ENCODE measurements around the gene KLHDC7B.

Gene KLHDC7B

DNA sequence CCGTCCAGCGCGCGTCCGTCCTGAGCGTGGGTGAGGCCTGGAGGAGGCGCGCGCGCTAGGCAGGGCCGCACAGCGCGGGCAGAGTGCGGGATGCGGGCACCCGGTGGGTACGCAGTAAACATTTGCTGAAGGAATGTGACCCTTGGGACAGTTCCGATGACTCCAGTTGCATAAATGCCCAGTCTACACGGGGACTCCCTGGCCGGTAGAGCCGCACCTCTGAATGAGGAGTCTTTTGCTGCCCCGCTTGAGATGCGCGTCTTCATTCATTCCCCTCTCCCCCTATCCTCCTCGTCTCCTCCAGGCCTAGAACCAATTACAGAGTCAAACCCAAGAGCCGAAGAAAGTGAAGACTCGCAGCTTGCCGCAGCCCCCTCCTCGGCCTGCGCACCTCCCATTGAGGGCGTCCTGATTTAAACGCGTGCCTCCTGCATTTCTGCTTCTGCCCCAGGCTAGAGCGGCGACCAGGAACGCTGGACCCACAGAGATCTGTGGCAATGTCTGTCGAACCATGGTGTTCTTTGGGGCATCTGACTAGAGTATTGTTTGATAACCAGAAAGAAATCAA, 37.7 kb downstream of the KLHDC7B start:
- no peak for DNase-seq (ENCODE audit: low read depth, low spot score)
- H3K9ac ChIP-seq (ENCODE audit: insufficient read length, low read depth), result peak overlapping the region; percentile 95
- peaks cover 4% of the 10 kb centered on the region for H3K4me1 ChIP-seq (ENCODE audit: insufficient read depth, insufficient read length)

GRCh38 chr22:50584106-50585096, 38.7 kb downstream of the KLHDC7B start:
- Histone ChIP-seq H3K4me1 (ENCODE audit: insufficient read depth, insufficient read length) (peaks cover 4% of the 10 kb centered on the region), H3K36me3 (ENCODE audit: insufficient read depth, insufficient read length, low read length) (peaks cover 23% of the 10 kb centered on the region)

More for the DNA sequence above, 37.7 kb downstream of the KLHDC7B start:
- H3K9me3 ChIP-seq (ENCODE audit: insufficient read depth, low read length), result no peaks in the 10 kb centered on the region
- TF ChIP-seq ZNF274 (IDR thresholded peaks at IDR 0.05; ENCODE audit: low read depth, low read length) (no peak), SUZ12 (IDR thresholded peaks at IDR 0.05; ENCODE audit: extremely low read depth, insufficient read depth, insufficient read length) (no peak)
- peaks cover 28% of the 10 kb centered on the region for H3K36me3 ChIP-seq (ENCODE audit: insufficient read depth, insufficient read length, low read length)
- no peaks in the 10 kb centered on the region for H3K27me3 ChIP-seq (ENCODE audit: insufficient read depth, insufficient read length)
- peak overlapping the region; percentile 84 for H3K4me3 ChIP-seq (ENCODE audit: insufficient read length, low read depth)

GRCh38 chr22:50585238-50585637, 39.5 kb downstream of the KLHDC7B start:
- Histone ChIP-seq H3K9ac (ENCODE audit: insufficient read length, low read depth) (no peak overlapping the region), H3K27me3 (ENCODE audit: insufficient read depth, insufficient read length) (no peaks in the 10 kb centered on the region), H3K36me3 (ENCODE audit: insufficient read depth, insufficient read length, low read length) (peaks cover 14% of the 10 kb centered on the region), H3K9me3 (ENCODE audit: insufficient read depth, low read length) (no peaks in the 10 kb centered on the region), H3K4me1 (ENCODE audit: insufficient read depth, insufficient read length) (peaks cover 3% of the 10 kb centered on the region), H3K4me3 (ENCODE audit: insufficient read length, low read depth) (no peak overlapping the region)
- DNase-seq (ENCODE audit: low read depth, low spot score), result no peak
- TF ChIP-seq SUZ12 (IDR thresholded peaks at IDR 0.05; ENCODE audit: extremely low read depth, insufficient read depth, insufficient read length) (no peak), ZNF274 (IDR thresholded peaks at IDR 0.05; ENCODE audit: low read depth, low read length) (no peak), YY1 (IDR thresholded peaks at IDR 0.05; ENCODE audit: insufficient read depth, insufficient read length) (no peak)

More at GRCh38 chr22:50584106-50585096, 38.7 kb downstream of the KLHDC7B start:
- no peak for DNase-seq (ENCODE audit: low read depth, low spot score)
- no peak overlapping the region for H3K4me3 ChIP-seq (ENCODE audit: insufficient read length, low read depth)
- TF ChIP-seq YY1 (IDR thresholded peaks at IDR 0.05; ENCODE audit: insufficient read depth, insufficient read length) (no peak), ZNF274 (IDR thresholded peaks at IDR 0.05; ENCODE audit: low read depth, low read length) (no peak), SUZ12 (IDR thresholded peaks at IDR 0.05; ENCODE audit: extremely low read depth, insufficient read depth, insufficient read length) (no peak)
- peak overlapping the region; percentile 95 for H3K9ac ChIP-seq (ENCODE audit: insufficient read length, low read depth)
- no peaks in the 10 kb centered on the region for H3K9me3 ChIP-seq (ENCODE audit: insufficient read depth, low read length)
- H3K27me3 ChIP-seq (ENCODE audit: insufficient read depth, insufficient read length), result no peaks in the 10 kb centered on the region

- Histone ChIP-seq H3K4me3 (ENCODE audit: insufficient read length, low read depth) (no peak overlapping the region), H3K27me3 (ENCODE audit: insufficient read depth, insufficient read length) (no peaks in the 10 kb centered on the region), H3K9ac (ENCODE audit: insufficient read length, low read depth) (no peak overlapping the region), H3K36me3 (ENCODE audit: insufficient read depth, insufficient read length, low read length) (peaks cover 11% of the 10 kb centered on the region), H3K4me1 (ENCODE audit: insufficient read depth, insufficient read length) (no peaks in the 10 kb centered on the region), H3K9me3 (ENCODE audit: insufficient read depth, low read length) (no peaks in the 10 kb centered on the region)
- TF ChIP-seq YY1 (IDR thresholded peaks at IDR 0.05; ENCODE audit: insufficient read depth, insufficient read length) (no peak), ZNF274 (IDR thresholded peaks at IDR 0.05; ENCODE audit: low read depth, low read length) (no peak), SUZ12 (IDR thresholded peaks at IDR 0.05; ENCODE audit: extremely low read depth, insufficient read depth, insufficient read length) (no peak)
- no peak for DNase-seq (ENCODE audit: low read depth, low spot score)
Observed at GRCh38 chr22:50585781-50586180, 40.1 kb downstream of the KLHDC7B start.

- H3K9ac ChIP-seq (ENCODE audit: insufficient read length, low read depth), result no peak overlapping the region
- no peak overlapping the region for H3K4me3 ChIP-seq (ENCODE audit: insufficient read length, low read depth)
- no peaks in the 10 kb centered on the region for H3K27me3 ChIP-seq (ENCODE audit: insufficient read depth, insufficient read length)
- no peaks in the 10 kb centered on the region for H3K4me1 ChIP-seq (ENCODE audit: insufficient read depth, insufficient read length)
- TF ChIP-seq YY1 (IDR thresholded peaks at IDR 0.05; ENCODE audit: insufficient read depth, insufficient read length), result no peak
- TF ChIP-seq SUZ12 (IDR thresholded peaks at IDR 0.05; ENCODE audit: extremely low read depth, insufficient read depth, insufficient read length), result no peak
- TF ChIP-seq ZNF274 (IDR thresholded peaks at IDR 0.05; ENCODE audit: low read depth, low read length), result no peak
- H3K36me3 ChIP-seq (ENCODE audit: insufficient read depth, insufficient read length, low read length), result peaks cover 7% of the 10 kb centered on the region
- no peaks in the 10 kb centered on the region for H3K9me3 ChIP-seq (ENCODE audit: insufficient read depth, low read length)
- no peak for DNase-seq (ENCODE audit: low read depth, low spot score)
Observed at GRCh38 chr22:50586416-50586815, 40.7 kb downstream of the KLHDC7B start.

- DNase-seq (ENCODE audit: low read depth, low spot score), result no peak
- Histone ChIP-seq H3K4me1 (ENCODE audit: insufficient read depth, insufficient read length) (no peaks in the 10 kb centered on the region), H3K9ac (ENCODE audit: insufficient read length, low read depth) (no peak overlapping the region), H3K36me3 (ENCODE audit: insufficient read depth, insufficient read length, low read length) (peaks cover 3% of the 10 kb centered on the region), H3K27me3 (ENCODE audit: insufficient read depth, insufficient read length) (no peaks in the 10 kb centered on the region), H3K9me3 (ENCODE audit: insufficient read depth, low read length) (no peaks in the 10 kb centered on the region), H3K4me3 (ENCODE audit: insufficient read length, low read depth) (no peak overlapping the region)
- TF ChIP-seq SUZ12 (IDR thresholded peaks at IDR 0.05; ENCODE audit: extremely low read depth, insufficient read depth, insufficient read length) (no peak), ZNF274 (IDR thresholded peaks at IDR 0.05; ENCODE audit: low read depth, low read length) (no peak)
Observed at GRCh38 chr22:50587407-50587806, 41.7 kb downstream of the KLHDC7B start.

GRCh38 chr22:50595189-50595588, 49.5 kb downstream of the KLHDC7B start:
- no peak for DNase-seq (ENCODE audit: low read depth, low spot score)
- no peak for TF ChIP-seq SUZ12 (IDR thresholded peaks at IDR 0.05; ENCODE audit: extremely low read depth, insufficient read depth, insufficient read length)
- no peak for TF ChIP-seq YY1 (IDR thresholded peaks at IDR 0.05; ENCODE audit: insufficient read depth, insufficient read length)
- TF ChIP-seq ZNF274 (IDR thresholded peaks at IDR 0.05; ENCODE audit: low read depth, low read length), result no peak
- Histone ChIP-seq H3K4me3 (ENCODE audit: insufficient read length, low read depth) (no peak overlapping the region), H3K9ac (ENCODE audit: insufficient read length, low read depth) (no peak overlapping the region), H3K4me1 (ENCODE audit: insufficient read depth, insufficient read length) (no peaks in the 10 kb centered on the region), H3K9me3 (ENCODE audit: insufficient read depth, low read length) (no peaks in the 10 kb centered on the region), H3K27me3 (ENCODE audit: insufficient read depth, insufficient read length) (no peaks in the 10 kb centered on the region), H3K36me3 (ENCODE audit: insufficient read depth, insufficient read length, low read length) (peaks cover 11% of the 10 kb centered on the region)
